H9 (cell line): ENCODE data around the gene FAM13A. TPM values are rescaled to one million over a fixed set of nuclear protein-coding genes. Genes with fewer than 3 reads are reported as not detected.

Source experiments
- DNase-seq: peaks from one replicate; pipeline ENCODE4 v3.0.0-alpha.2; 2017
- H2AFZ ChIP-seq: one replicate; pipeline ENCODE4 v1.6.1; 2013; ENCODE audit warnings: mild to moderate bottlenecking, low read length, control low read depth, moderate library complexity
- H2AK5ac ChIP-seq: 2 replicates; pipeline ENCODE4 v1.6.1; 2013; ENCODE audit warnings: low read length, control low read depth, mixed read lengths; ENCODE audit not compliant: insufficient read length
- H2BK120ac ChIP-seq: one replicate; pipeline ENCODE4 v1.6.1; 2013; ENCODE audit warnings: low read depth, mild to moderate bottlenecking, low read length, control low read depth, inconsistent platforms; ENCODE audit not compliant: poor library complexity, severe bottlenecking
- H2BK12ac ChIP-seq: 2 replicates; pipeline ENCODE4 v1.6.1; 2013; ENCODE audit warnings: low read length, control low read depth, mixed read lengths, low read depth; ENCODE audit not compliant: insufficient read length
- H2BK15ac ChIP-seq: 2 replicates; pipeline ENCODE4 v1.6.1; 2013; ENCODE audit warnings: low read depth, low read length, control low read depth
- H2BK20ac ChIP-seq: one replicate; pipeline ENCODE4 v1.6.1; 2013; ENCODE audit warnings: low read depth, mild to moderate bottlenecking, low read length, control low read depth, inconsistent platforms; ENCODE audit not compliant: poor library complexity, severe bottlenecking
- H2BK5ac ChIP-seq: 2 replicates; pipeline ENCODE4 v1.6.1; 2013; ENCODE audit warnings: low read length, control low read depth, mixed read lengths; ENCODE audit not compliant: insufficient read length
- H3K14ac ChIP-seq: 2 replicates; pipeline ENCODE4 v1.6.1; 2013; ENCODE audit warnings: low read length, control low read depth; ENCODE audit not compliant: insufficient read depth
- H3K18ac ChIP-seq: 2 replicates; pipeline ENCODE4 v1.6.1; 2013; ENCODE audit warnings: low read depth, mild to moderate bottlenecking, mixed read lengths, low read length, control low read depth; ENCODE audit not compliant: insufficient read length
- H3K23ac ChIP-seq: 2 replicates; pipeline ENCODE4 v1.6.1; 2013; ENCODE audit warnings: low read length, control low read depth, mixed read lengths, low read depth; ENCODE audit not compliant: insufficient read length
- H3K23me2 ChIP-seq: 2 replicates; pipeline ENCODE4 v1.6.1; 2013; ENCODE audit warnings: low read depth, mild to moderate bottlenecking, mixed read lengths, low read length, control low read depth; ENCODE audit not compliant: insufficient read length, poor library complexity, severe bottlenecking
- H3K27ac ChIP-seq: 2 replicates; pipeline ENCODE4 v1.5.1; 2013; ENCODE audit warnings: low read length, control low read depth, mixed read lengths, low read depth; ENCODE audit not compliant: insufficient read length
- H3K27me3 ChIP-seq: 2 replicates; pipeline ENCODE4 v1.6.1; 2013; ENCODE audit warnings: low read length, control low read depth, inconsistent platforms; ENCODE audit not compliant: insufficient read depth
- H3K4ac ChIP-seq: 2 replicates; pipeline ENCODE4 v1.6.1; 2013; ENCODE audit warnings: low read depth, mild to moderate bottlenecking, control low read depth, inconsistent platforms, low read length, moderate library complexity
- H3K4me1 ChIP-seq: 2 replicates; pipeline ENCODE4 v1.6.1; 2013; ENCODE audit warnings: low read length, control low read depth, inconsistent platforms; ENCODE audit not compliant: insufficient read depth
- H3K4me2 ChIP-seq: 2 replicates; pipeline ENCODE4 v1.6.1; 2013; ENCODE audit warnings: low read length, control low read depth, mixed read lengths; ENCODE audit not compliant: insufficient read length, insufficient read depth
- H3K56ac ChIP-seq: 2 replicates; pipeline ENCODE4 v1.6.1; 2013; ENCODE audit warnings: low read depth, mild to moderate bottlenecking, mixed read lengths, low read length, control low read depth; ENCODE audit not compliant: insufficient read length
- H3K79me1 ChIP-seq: 2 replicates; pipeline ENCODE4 v1.6.1; 2013; ENCODE audit warnings: low read depth, mild to moderate bottlenecking, moderate library complexity, low read length, control low read depth, inconsistent platforms; ENCODE audit not compliant: insufficient read depth, poor library complexity, severe bottlenecking
- H3K79me2 ChIP-seq: 2 replicates; pipeline ENCODE4 v1.6.1; 2013; ENCODE audit warnings: low read length, control low read depth, inconsistent platforms; ENCODE audit not compliant: insufficient read depth
- H3K9ac ChIP-seq: 2 replicates; pipeline ENCODE4 v1.6.1; 2013; ENCODE audit warnings: low read length, control low read depth, mixed read lengths; ENCODE audit not compliant: insufficient read length; ENCODE audit errors: extremely low read depth
- H3K9me3 ChIP-seq: one replicate; pipeline ENCODE4 v1.6.1; 2013; ENCODE audit warnings: low read depth, low read length, inconsistent platforms; ENCODE audit not compliant: control insufficient read depth
- H3T11ph ChIP-seq: one replicate; pipeline ENCODE4 v1.6.1; 2013; ENCODE audit warnings: mild to moderate bottlenecking, low read length, control low read depth, inconsistent platforms
- H4K20me1 ChIP-seq: one replicate; pipeline ENCODE4 v1.6.1; 2013; ENCODE audit not compliant: control insufficient read depth, insufficient read length, insufficient read depth
- H4K5ac ChIP-seq: 2 replicates; pipeline ENCODE4 v1.6.1; 2013; ENCODE audit warnings: low read depth, mild to moderate bottlenecking, mixed read lengths, low read length, control low read depth; ENCODE audit not compliant: insufficient read length
- H4K8ac ChIP-seq: replicated peaks from 2 replicates; pipeline ENCODE4 v1.6.1; 2013; ENCODE audit warnings: low read length, control low read depth, mixed read lengths, low read depth; ENCODE audit not compliant: insufficient read length
- H4K91ac ChIP-seq: 2 replicates; pipeline ENCODE4 v1.6.1; 2013; ENCODE audit warnings: low read depth, mild to moderate bottlenecking, moderate library complexity, mixed read lengths, low read length, control low read depth; ENCODE audit not compliant: insufficient read length
- H3K27ac Mint-ChIP-seq, 3 experiments: 2 replicates in 2 of 3; 3 replicates in 1 of 3; pipeline ENCODE4 v1.8.0; 2020 to 2021; ENCODE audit warnings: mixed read lengths in 3 of 3, mild to moderate bottlenecking in 1 of 3, moderate library complexity in 1 of 3
- H3K27me3 Mint-ChIP-seq: 2 replicates; pipeline ENCODE4 v1.8.0; 2021; ENCODE audit warnings: low read depth, mild to moderate bottlenecking, moderate library complexity, mixed read lengths
- H3K36me3 Mint-ChIP-seq, 3 experiments: 2 replicates in 2 of 3; 3 replicates in 1 of 3; pipeline ENCODE4 v1.8.0; 2020 to 2021; ENCODE audit warnings: low read depth in 3 of 3, mixed read lengths in 3 of 3; ENCODE audit not compliant: insufficient read depth in 1 of 3
- H3K4me1 Mint-ChIP-seq, 2 experiments: 2 replicates each; pipeline ENCODE4 v1.8.0; 2020; ENCODE audit warnings: mixed read lengths in 2 of 2
- H3K4me3 Mint-ChIP-seq, 2 experiments: 2 replicates in 1 of 2; 3 replicates in 1 of 2; pipeline ENCODE4 v1.8.0; 2020 to 2021; ENCODE audit warnings: mild to moderate bottlenecking in 2 of 2, mixed read lengths in 2 of 2, moderate library complexity in 1 of 2
- H3K9me3 Mint-ChIP-seq, 2 experiments: 2 replicates in 1 of 2; 3 replicates in 1 of 2; pipeline ENCODE4 v1.8.0; 2020; ENCODE audit warnings: mild to moderate bottlenecking in 2 of 2, mixed read lengths in 2 of 2, moderate library complexity in 1 of 2
- CTCF ChIP-seq: fragments of 200-600 bp; sonication (generic); conservative IDR thresholded peaks from 3 replicates; pipeline ENCODE4 v1.8.0; 2021; ENCODE audit warnings: antibody characterized with exemption, mild to moderate bottlenecking
- WGBS: extraction: QIAGEN DNeasy Blood & Tissue Kit; methylation state at CpG from one replicate; pipeline ENCODE4 v1.1.7; 2013; ENCODE audit warnings: missing lambda C conversion rate, low lambda C conversion rate, mixed read lengths; ENCODE audit not compliant: insufficient read length; ENCODE audit errors: extremely low coverage; 5-methylcytosine and 5-hydroxymethylcytosine counted together
- total RNA-seq: library from RNA; stranded (reverse); gene quantifications from 2 replicates; pipeline ENCODE4 v1.2.1, GENCODE V29; 2021

The FAM13A gene
- total RNA-seq, 1 experiment from 2014 or later, result 12.7 TPM

GRCh38 chr4:89029591-89029990 is 27.4 kb downstream of the FAM13A start:
- H2BK12ac ChIP-seq, result no peak overlapping the region
- H3K14ac ChIP-seq, result no peak overlapping the region
- no peak overlapping the region for H3K9ac ChIP-seq
- no peaks in the 10 kb centered on the region for H3K79me1 ChIP-seq
- no peak overlapping the region for H3K4me3 Mint-ChIP-seq
- no peaks in the 10 kb centered on the region for H3K27me3 ChIP-seq
- no peak overlapping the region for H3T11ph ChIP-seq
- H4K20me1 ChIP-seq, result no peaks in the 10 kb centered on the region
- H3K9me3 Mint-ChIP-seq, result no peaks in the 10 kb centered on the region
- H2BK15ac ChIP-seq, result no peak overlapping the region
- H4K91ac ChIP-seq, result no peak overlapping the region
- no peaks in the 10 kb centered on the region for H3K9me3 ChIP-seq
- H3K18ac ChIP-seq, result no peak overlapping the region
- H3K36me3 Mint-ChIP-seq, result peaks cover 0 to 8% (median 3%) of the 10 kb centered on the region in 3 experiments; a peak in 4 of 7 replicates
- no peak overlapping the region for H3K4me2 ChIP-seq
- no peak overlapping the region for H3K27ac ChIP-seq
- no peak overlapping the region for H3K27ac Mint-ChIP-seq
- H4K8ac ChIP-seq, result no peak overlapping the region
- H3K56ac ChIP-seq, result no peak overlapping the region
- H2AK5ac ChIP-seq, result no peak overlapping the region
- H3K4me1 ChIP-seq, result no peaks in the 10 kb centered on the region
- no peaks in the 10 kb centered on the region for H3K23me2 ChIP-seq
- no peak overlapping the region for H3K23ac ChIP-seq
- H2AFZ ChIP-seq, result no peak overlapping the region
- H2BK120ac ChIP-seq, result no peak overlapping the region
- DNase-seq, result no peak
- H3K4ac ChIP-seq, result no peak overlapping the region
- WGBS, result no CpG with 5 or more reads among the region's 4 CpGs
- peaks cover 4% of the 10 kb centered on the region in 2 experiments; a peak in 3 of 4 replicates for H3K4me1 Mint-ChIP-seq
- H2BK5ac ChIP-seq, result no peak overlapping the region
- TF ChIP-seq CTCF, result no peak
- H3K27me3 Mint-ChIP-seq, result no peaks in the 10 kb centered on the region
- no peak overlapping the region for H2BK20ac ChIP-seq
- H4K5ac ChIP-seq, result no peak overlapping the region
- H3K79me2 ChIP-seq, result no peaks in the 10 kb centered on the region
